ENCODE measurements around the gene ZNF512B. TPM values are rescaled to one million over a fixed set of nuclear protein-coding genes. Genes with fewer than 3 reads are reported as not detected.

Gene ZNF512B
- polyA plus RNA-seq, 3 donors: 0.10 to 2.6 TPM; not detected in 1

DNA sequence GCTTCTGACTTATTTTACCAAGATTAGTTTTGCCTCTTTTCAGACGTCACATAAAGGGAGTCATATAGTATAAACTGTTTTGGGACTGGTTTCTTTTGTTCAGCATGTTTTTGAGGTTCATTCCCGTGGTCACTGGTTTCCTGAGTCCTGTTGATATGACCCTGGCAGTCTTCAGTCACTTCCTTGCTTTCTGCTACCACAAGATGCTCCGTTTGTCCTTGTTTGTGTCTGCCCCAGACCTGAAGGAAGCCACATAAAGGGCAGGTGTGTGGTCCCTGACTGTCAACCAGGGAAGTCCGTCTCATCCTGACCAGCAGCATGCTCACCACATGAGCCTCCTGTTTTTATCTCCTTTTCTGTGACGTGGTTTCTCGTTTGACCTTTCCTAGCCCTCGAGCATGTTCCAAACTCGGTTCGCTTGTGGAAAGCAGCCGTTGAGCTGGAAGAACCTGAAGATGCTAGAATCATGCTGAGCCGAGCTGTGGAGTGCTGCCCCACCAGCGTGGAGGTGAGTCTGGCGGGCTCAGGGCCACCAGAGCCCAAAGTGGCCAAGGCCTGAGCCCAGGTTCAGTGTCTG, 40.2 kb upstream of the ZNF512B start:
- H3K9me3 ChIP-seq (replicated peaks in 1 of 2; ENCODE audit: control insufficient read depth in 1 of 2, insufficient read depth in 1 of 2, low read length in 2 of 2): peaks cover 0 to 7% of the 10 kb centered on the region in 2 donors
- Mint-ChIP-seq H3K4me1 (peaks cover 2% of the 10 kb centered on the region), H3K27me3 (ENCODE audit: low read depth in 3 of 3) (peaks cover 0 to 4% (median 0%) of the 10 kb centered on the region in 3 donors), H3K4me3 (no peak overlapping the region), H3K9me3 (peaks cover 7 to 19% (median 10%) of the 10 kb centered on the region in 7 donors), H3K36me3 (peaks cover 66 to 83% of the 10 kb centered on the region in 2 donors), H3K27ac (no peak overlapping the region)
- intact Hi-C loops (cut with micrococcal nuclease): no loop called here
- H3K36me3 ChIP-seq (replicated peaks in 1 of 2; ENCODE audit: control insufficient read depth in 1 of 2, insufficient read depth in 2 of 2, low read length in 2 of 2): peaks cover 67 to 89% of the 10 kb centered on the region in 2 donors
- H3K4me2 ChIP-seq (replicated peaks; ENCODE audit: extremely low read depth, low read length, poor library complexity, severe bottlenecking): no peak overlapping the region
- 81% methylated on average over 12 of the region's 13 CpGs for WGBS (ENCODE audit: insufficient coverage)
- TF ChIP-seq, protein P1, sequence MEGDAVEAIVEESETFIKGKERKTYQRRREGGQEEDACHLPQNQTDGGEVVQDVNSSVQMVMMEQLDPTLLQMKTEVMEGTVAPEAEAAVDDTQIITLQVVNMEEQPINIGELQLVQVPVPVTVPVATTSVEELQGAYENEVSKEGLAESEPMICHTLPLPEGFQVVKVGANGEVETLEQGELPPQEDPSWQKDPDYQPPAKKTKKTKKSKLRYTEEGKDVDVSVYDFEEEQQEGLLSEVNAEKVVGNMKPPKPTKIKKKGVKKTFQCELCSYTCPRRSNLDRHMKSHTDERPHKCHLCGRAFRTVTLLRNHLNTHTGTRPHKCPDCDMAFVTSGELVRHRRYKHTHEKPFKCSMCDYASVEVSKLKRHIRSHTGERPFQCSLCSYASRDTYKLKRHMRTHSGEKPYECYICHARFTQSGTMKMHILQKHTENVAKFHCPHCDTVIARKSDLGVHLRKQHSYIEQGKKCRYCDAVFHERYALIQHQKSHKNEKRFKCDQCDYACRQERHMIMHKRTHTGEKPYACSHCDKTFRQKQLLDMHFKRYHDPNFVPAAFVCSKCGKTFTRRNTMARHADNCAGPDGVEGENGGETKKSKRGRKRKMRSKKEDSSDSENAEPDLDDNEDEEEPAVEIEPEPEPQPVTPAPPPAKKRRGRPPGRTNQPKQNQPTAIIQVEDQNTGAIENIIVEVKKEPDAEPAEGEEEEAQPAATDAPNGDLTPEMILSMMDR (IDR thresholded peaks at IDR 0.05): no peak
- no peak overlapping the region for H2AFZ ChIP-seq (ENCODE audit: insufficient read depth, low read depth, low read length, poor library complexity, severe bottlenecking)
- no peak overlapping the region for H3K27ac ChIP-seq (ENCODE audit: low read depth in 1 of 2, low read length in 2 of 2)
- H3K27me3 ChIP-seq (ENCODE audit: control insufficient read depth in 2 of 2, insufficient read depth in 2 of 2, low read length in 2 of 2): no peaks in the 10 kb centered on the region
- H3K4me3 ChIP-seq (replicated peaks in 1 of 3; ENCODE audit: low read depth in 2 of 3, low read length in 3 of 3): no peak overlapping the region
- no peak overlapping the region for H3K9ac ChIP-seq (ENCODE audit: insufficient read depth, low read length, poor library complexity, severe bottlenecking)
- H3K4me1 ChIP-seq (ENCODE audit: control insufficient read depth in 1 of 2, insufficient read depth in 2 of 2, low read length in 2 of 2): no peaks in the 10 kb centered on the region
- no peak for DNase-seq
- peaks cover 31% of the 10 kb centered on the region for H4K20me1 ChIP-seq (ENCODE audit: insufficient read depth, low read length)
- no peaks in the 10 kb centered on the region for H3K79me2 ChIP-seq (ENCODE audit: insufficient read depth, low read length)

GRCh38 chr20:64006902-64007301, 37.2 kb upstream of the ZNF512B start:
- 100% methylated on average over 1 of the region's 3 CpGs for WGBS (ENCODE audit: insufficient coverage)
- peaks cover 0 to 4% (median 0%) of the 10 kb centered on the region in 3 donors for H3K27me3 Mint-ChIP-seq (ENCODE audit: low read depth in 3 of 3)

More at GRCh38 chr20:64006902-64007301, 37.2 kb upstream of the ZNF512B start:
- TF ChIP-seq, protein P1 (IDR thresholded peaks at IDR 0.05): no peak
- no peak overlapping the region for H3K9ac ChIP-seq (ENCODE audit: insufficient read depth, low read length, poor library complexity, severe bottlenecking)
- no peaks in the 10 kb centered on the region for H3K79me2 ChIP-seq (ENCODE audit: insufficient read depth, low read length)
- peaks cover 73 to 96% of the 10 kb centered on the region in 2 donors for H3K36me3 ChIP-seq (replicated peaks in 1 of 2; ENCODE audit: control insufficient read depth in 1 of 2, insufficient read depth in 2 of 2, low read length in 2 of 2)
- H3K27me3 ChIP-seq (ENCODE audit: control insufficient read depth in 2 of 2, insufficient read depth in 2 of 2, low read length in 2 of 2): no peaks in the 10 kb centered on the region
- peak overlapping the region in 1 of 7 donors; percentile 50 for H3K27ac Mint-ChIP-seq
- H3K4me3 ChIP-seq (replicated peaks in 1 of 3; ENCODE audit: low read depth in 2 of 3, low read length in 3 of 3): no peak overlapping the region
- H3K27ac ChIP-seq (ENCODE audit: low read depth in 1 of 2, low read length in 2 of 2): no peak overlapping the region
- intact Hi-C loops (cut with micrococcal nuclease): no loop called here
- no peak for DNase-seq
- H3K4me1 Mint-ChIP-seq: no peaks in the 10 kb centered on the region
- peaks cover 42% of the 10 kb centered on the region for H4K20me1 ChIP-seq (ENCODE audit: insufficient read depth, low read length)
- no peak overlapping the region for H3K4me2 ChIP-seq (replicated peaks; ENCODE audit: extremely low read depth, low read length, poor library complexity, severe bottlenecking)
- H3K36me3 Mint-ChIP-seq: peaks cover 71 to 93% of the 10 kb centered on the region in 2 donors
- peaks cover 7 to 19% (median 10%) of the 10 kb centered on the region in 7 donors for H3K9me3 Mint-ChIP-seq
- no peaks in the 10 kb centered on the region for H3K4me1 ChIP-seq (ENCODE audit: control insufficient read depth in 1 of 2, insufficient read depth in 2 of 2, low read length in 2 of 2)
- peaks cover 0 to 7% of the 10 kb centered on the region in 2 donors for H3K9me3 ChIP-seq (replicated peaks in 1 of 2; ENCODE audit: control insufficient read depth in 1 of 2, insufficient read depth in 1 of 2, low read length in 2 of 2)
- no peak overlapping the region for H2AFZ ChIP-seq (ENCODE audit: insufficient read depth, low read depth, low read length, poor library complexity, severe bottlenecking)
- no peak overlapping the region for H3K4me3 Mint-ChIP-seq
